H1 (cell line): Measurements from ENCODE around the gene PCYT1A. TPM values are rescaled to one million over a fixed set of nuclear protein-coding genes. Genes with fewer than 3 reads are reported as not detected.

Experiments used
- CTCF ChIA-PET: fragments of 300-600 bp; sonication (Branson Sonifier 250); formaldehyde crosslinking; loops from one replicate; lab custom pipeline; 2021; ENCODE audit not compliant: partially characterized antibody; lab: Charles Lee
- POLR2A ChIA-PET: fragments of 300-600 bp; sonication (Branson Sonifier 250); formaldehyde crosslinking; loops from one replicate; lab custom pipeline; 2021; ENCODE audit warnings: inconsistent platforms; ENCODE audit not compliant: partially characterized antibody; lab: Charles Lee
- DNase-seq, 2 experiments: peaks; one replicate each; pipeline versions ENCODE4 v3.0.0 to v3.0.0-alpha.2; 2010 to 2022; ENCODE audit warnings: low spot score in 2 of 2, low read depth in 1 of 2, mixed read lengths in 1 of 2
- FAIRE-seq: peaks from 2 replicates; lab custom pipeline; 2011; peaks lifted over from hg19 to GRCh38; lab: Jason Lieb, UNC
- H2AFZ ChIP-seq: 2 replicates; pipeline ENCODE4 v1.8.1; 2012; ENCODE audit warnings: low read length, inconsistent platforms
- H2AK5ac ChIP-seq: 2 replicates; pipeline ENCODE4 v1.6.1; 2013; ENCODE audit warnings: low read depth, low read length
- H2BK120ac ChIP-seq: replicated peaks from 2 replicates; pipeline ENCODE3; 2013; ENCODE audit warnings: low read depth, low read length, inconsistent platforms
- H2BK12ac ChIP-seq: 2 replicates; pipeline ENCODE4 v1.6.1; 2013; ENCODE audit warnings: low read depth, low read length
- H2BK15ac ChIP-seq: 2 replicates; pipeline ENCODE4 v1.6.1; 2013; ENCODE audit warnings: low read length
- H2BK20ac ChIP-seq: 2 replicates; pipeline ENCODE4 v1.6.1; 2013; ENCODE audit warnings: low read length
- H2BK5ac ChIP-seq: 2 replicates; pipeline ENCODE4 v1.6.1; 2013; ENCODE audit warnings: low read depth, low read length
- H3K14ac ChIP-seq: 2 replicates; pipeline ENCODE4 v1.6.1; 2013; ENCODE audit warnings: inconsistent platforms; ENCODE audit not compliant: insufficient read length
- H3K18ac ChIP-seq: 2 replicates; pipeline ENCODE4 v1.6.1; 2013; ENCODE audit warnings: low read length; ENCODE audit errors: extremely low read depth
- H3K23ac ChIP-seq: 2 replicates; pipeline ENCODE4 v1.6.1; 2013; ENCODE audit warnings: inconsistent platforms; ENCODE audit not compliant: insufficient read length
- H3K23me2 ChIP-seq: 2 replicates; pipeline ENCODE4 v1.6.1; 2013; ENCODE audit warnings: low read depth, low read length
- H3K27ac ChIP-seq: 2 replicates; pipeline ENCODE4 v1.6.1; 2011; ENCODE audit warnings: low read depth, low read length, inconsistent platforms
- H3K27me3 ChIP-seq, 4 experiments: replicated peaks in 1 of 4; 1 replicate in 1 of 4; 2 replicates in 3 of 4; pipeline versions ENCODE4 v1.6.1 to v1.8.1; 2011 to 2013; ENCODE audit warnings: low read length in 3 of 4, mild to moderate bottlenecking in 3 of 4, inconsistent platforms in 2 of 4, mixed read lengths in 2 of 4, moderate library complexity in 1 of 4; ENCODE audit not compliant: control insufficient read depth in 3 of 4, insufficient read depth in 3 of 4; ENCODE audit errors: extremely low read depth in 1 of 4
- H3K36me3 ChIP-seq, 4 experiments: 2 replicates each; pipeline versions ENCODE4 v1.6.1 to v1.8.1; 2011 to 2013; ENCODE audit warnings: mild to moderate bottlenecking in 4 of 4, low read length in 3 of 4, moderate library complexity in 2 of 4, control low read depth in 1 of 4, inconsistent platforms in 1 of 4; ENCODE audit not compliant: insufficient read depth in 4 of 4, control insufficient read depth in 2 of 4
- H3K4ac ChIP-seq: replicated peaks from 2 replicates; pipeline ENCODE3; 2013; ENCODE audit warnings: low read length, low read depth, mixed read lengths, inconsistent platforms; ENCODE audit not compliant: insufficient read length
- H3K4me1 ChIP-seq, 4 experiments: replicated peaks in 1 of 4; 1 replicate in 1 of 4; 2 replicates in 3 of 4; pipeline versions ENCODE4 v1.6.1 to v1.8.1; 2011 to 2013; ENCODE audit warnings: low read length in 3 of 4, inconsistent platforms in 2 of 4, mixed read lengths in 1 of 4; ENCODE audit not compliant: insufficient read depth in 4 of 4, control insufficient read depth in 3 of 4
- H3K4me2 ChIP-seq, 2 experiments: 2 replicates each; pipeline versions ENCODE4 v1.6.1 to v1.8.1; 2011 to 2013; ENCODE audit warnings: low read depth in 2 of 2, low read length in 2 of 2, control low read depth in 1 of 2, inconsistent platforms in 1 of 2, mild to moderate bottlenecking in 1 of 2; ENCODE audit not compliant: insufficient read depth in 1 of 2
- H3K4me3 ChIP-seq, 4 experiments: fragments of 200-600, 300-600 bp in 1 of 4; sonication (generic), shearing (Covaris generic), sonication (Bioruptor Twin) in 1 of 4; 2 replicates each; pipeline versions ENCODE4 v1.5.1 to v1.8.1; 2011 to 2016; ENCODE audit warnings: low read length in 4 of 4, low read depth in 3 of 4, control low read depth in 2 of 4, inconsistent platforms in 2 of 4, mild to moderate bottlenecking in 2 of 4, mixed read lengths in 1 of 4, moderate library complexity in 1 of 4; ENCODE audit not compliant: insufficient read depth in 2 of 4; ENCODE audit errors: extremely low read depth in 1 of 4
- H3K56ac ChIP-seq: replicated peaks from 2 replicates; pipeline ENCODE3; 2013; ENCODE audit warnings: low read depth, mild to moderate bottlenecking, mixed read lengths, low read length, inconsistent platforms; ENCODE audit not compliant: insufficient read length
- H3K79me1 ChIP-seq: 2 replicates; pipeline ENCODE4 v1.6.1; 2013; ENCODE audit warnings: low read depth, low read length, control low read depth
- H3K79me2 ChIP-seq, 2 experiments: 2 replicates each; pipeline versions ENCODE4 v1.6.1 to v1.8.1; 2012 to 2013; ENCODE audit warnings: low read length in 2 of 2, mild to moderate bottlenecking in 2 of 2, inconsistent platforms in 1 of 2; ENCODE audit not compliant: insufficient read depth in 2 of 2, control insufficient read depth in 1 of 2
- H3K9ac ChIP-seq, 4 experiments: replicated peaks in 1 of 4; 1 replicate in 1 of 4; 2 replicates in 3 of 4; pipeline versions ENCODE4 v1.6.1 to v1.8.1; 2011 to 2013; ENCODE audit warnings: low read depth in 3 of 4, low read length in 3 of 4, control low read depth in 2 of 4, mild to moderate bottlenecking in 2 of 4, moderate library complexity in 2 of 4, inconsistent platforms in 1 of 4; ENCODE audit errors: extremely low read depth in 1 of 4
- H3K9me3 ChIP-seq, 2 experiments: 2 replicates each; pipeline versions ENCODE4 v1.6.1 to v1.8.1; 2012 to 2013; ENCODE audit warnings: mild to moderate bottlenecking in 2 of 2, moderate library complexity in 2 of 2, control low read depth in 1 of 2, inconsistent platforms in 1 of 2, low read depth in 1 of 2, low read length in 1 of 2, mixed read lengths in 1 of 2; ENCODE audit not compliant: insufficient read depth in 2 of 2
- H4K20me1 ChIP-seq, 2 experiments: replicated peaks in 1 of 2; 2 replicates each; pipeline versions ENCODE3 to v1.8.1; 2011 to 2013; ENCODE audit warnings: inconsistent platforms in 2 of 2, low read length in 2 of 2, mild to moderate bottlenecking in 1 of 2; ENCODE audit not compliant: insufficient read depth in 2 of 2, control insufficient read depth in 1 of 2
- H4K5ac ChIP-seq: 2 replicates; pipeline ENCODE4 v1.6.1; 2013; ENCODE audit warnings: low read length, low read depth, mixed read lengths, inconsistent platforms; ENCODE audit not compliant: insufficient read length
- H4K8ac ChIP-seq: 2 replicates; pipeline ENCODE4 v1.8.0; 2013; ENCODE audit warnings: mild to moderate bottlenecking, moderate library complexity, low read length, inconsistent platforms; ENCODE audit not compliant: insufficient read depth; ENCODE audit errors: extremely low read depth
- H4K91ac ChIP-seq: replicated peaks from 2 replicates; pipeline ENCODE3; 2013; ENCODE audit warnings: low read length, mixed read lengths, inconsistent platforms; ENCODE audit not compliant: insufficient read length
- ATF2 ChIP-seq: IDR thresholded peaks from 2 replicates; pipeline ENCODE4 v1.6.1; 2012; ENCODE audit warnings: low read length, inconsistent platforms
- GTF2F1 ChIP-seq: IDR thresholded peaks from 2 replicates; pipeline ENCODE4 v1.6.1; 2012; ENCODE audit warnings: low read depth, low read length, improper control_type of control experiment, borderline replicate concordance
- JUN ChIP-seq: IDR thresholded peaks from 2 replicates; pipeline ENCODE4 v1.6.1; 2011; ENCODE audit warnings: low read depth, mild to moderate bottlenecking, improper control_type of control experiment, low read length
- POLR2A ChIP-seq, 2 experiments: IDR thresholded peaks; 1 replicate in 1 of 2; 2 replicates in 1 of 2; pipeline ENCODE4 v1.6.1; 2011; ENCODE audit warnings: low read depth in 2 of 2, low read length in 2 of 2, mild to moderate bottlenecking in 2 of 2; ENCODE audit errors: control extremely low read depth in 1 of 2
- TEAD4 ChIP-seq: IDR thresholded peaks from 2 replicates; pipeline ENCODE4 v1.6.1; 2012; ENCODE audit warnings: low read depth, low read length, inconsistent platforms, mixed read lengths
- WGBS, 2 experiments: shearing (Covaris generic) in 1 of 2; methylation state at CpG; one replicate each; pipeline versions ENCODE4 v1.1.6 to v1.1.7; 2013 to 2015; ENCODE audit warnings: low lambda C conversion rate in 2 of 2, mixed read lengths in 2 of 2, inconsistent platforms in 1 of 2, low coverage in 1 of 2, missing lambda C conversion rate in 1 of 2; ENCODE audit not compliant: insufficient replicate concordance in 2 of 2, insufficient coverage in 1 of 2, insufficient read length in 1 of 2; ENCODE audit errors: extremely low coverage in 1 of 2, missing lambda C conversion rate in 1 of 2; 5-methylcytosine and 5-hydroxymethylcytosine counted together
- polyA plus RNA-seq, 7 experiments: library from polyadenylated mRNA; depleted of rRNA in 3 of 7; stranded (reverse) in 5 of 7; unstranded in 2 of 7; fragments of >200 nt in 5 of 7; fragments of 200-250 nt in 2 of 7; gene quantifications; 1 replicate in 5 of 7; 2 replicates in 1 of 7; 4 replicates in 1 of 7; pipeline versions ENCODE4 v1.2.1 to v1.2.3, GENCODE V29; 2011 to 2013; ENCODE audit warnings: missing spikeins in 2 of 7, mixed read lengths in 2 of 7
- total RNA-seq: library from RNA; stranded (reverse); fragmentation: NEBNext Ultra II Directional; extraction: Animal tissue kit (Norgen Biotek cat#: 25700); gene quantifications from 2 replicates; pipeline ENCODE4 v1.2.1, GENCODE V29; 2021

PCYT1A gene
- total and polyA plus RNA-seq, 2 of the 8 experiments (the other 6 are each of a cell fraction or from before 2014, with no cell fraction given): 19.9 to 31.8 TPM

DNA sequence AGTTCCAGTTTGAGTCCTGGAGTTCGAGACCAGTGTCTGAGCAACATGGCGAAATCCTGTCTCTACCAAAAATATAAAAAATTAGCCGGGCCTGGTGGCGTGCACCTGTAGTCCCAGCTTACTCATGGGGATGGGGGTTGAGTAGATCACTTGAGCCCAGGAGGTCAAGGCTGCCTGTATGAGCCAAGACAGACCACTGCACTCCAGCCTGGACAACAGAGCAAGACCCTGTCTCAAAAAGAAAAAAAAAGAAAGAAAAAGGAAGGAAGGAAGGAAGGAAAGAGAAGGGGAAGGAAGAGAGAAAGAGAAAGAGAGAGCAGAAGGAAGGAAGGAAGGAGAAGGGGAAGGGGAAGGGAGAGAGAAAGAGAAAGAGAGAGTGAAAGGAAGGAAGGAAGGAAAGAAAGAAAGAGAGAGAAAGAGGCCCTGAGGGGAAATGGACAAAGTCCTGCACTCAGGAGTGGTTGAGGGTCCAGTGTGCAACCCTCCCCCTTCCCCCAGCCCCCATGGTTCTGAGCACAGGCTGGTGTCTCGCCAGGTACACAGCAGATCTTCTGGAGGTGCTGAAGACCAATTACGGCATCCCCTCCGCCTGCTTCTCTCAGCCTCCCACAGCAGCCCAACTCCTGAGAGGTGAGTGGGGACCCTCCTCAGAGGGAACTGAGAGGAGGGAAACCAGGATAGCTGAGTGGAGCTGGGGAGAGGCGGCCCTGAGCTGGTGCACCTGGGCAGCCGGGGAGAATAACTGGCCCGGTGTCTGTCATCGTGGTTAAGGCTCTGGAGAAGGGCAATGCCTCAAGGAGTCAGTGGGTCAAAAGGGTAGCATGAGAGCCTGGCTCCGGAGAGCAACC lies 70.0 kb downstream of the PCYT1A start:
- H3K9ac ChIP-seq: no peak overlapping the region
- no peak overlapping the region for H3K18ac ChIP-seq
- no peaks in the 10 kb centered on the region for H3K27me3 ChIP-seq
- peak overlapping the region in 2 of 4 experiments; percentile 47 to 64; a peak in 4 of 8 replicates for H3K4me3 ChIP-seq
- 0 out of 2 replicates have a peak overlapping the region, but pooled peaks have one; percentile 21 for H2BK20ac ChIP-seq
- ChIA-PET CTCF (interaction anchor here (1.5 kb wide), 1 partner anchor 144 kb away, joined by 3 read pairs; no protein-coding TSS in a partner anchor), POLR2A (interaction anchor here (0.6 to 3.9 kb wide), 5 partner anchors 8 to 125 kb away, joined by 3 to 15 read pairs (median 3); partner anchors contain the start of gene DYNLT2B)
- no peak overlapping the region for H3K4ac ChIP-seq
- no peak overlapping the region for H2AFZ ChIP-seq
- H3K9me3 ChIP-seq: no peaks in the 10 kb centered on the region
- no peak overlapping the region for H3K23ac ChIP-seq
- H2BK15ac ChIP-seq: no peak overlapping the region
- H3K4me1 ChIP-seq: peaks cover 0 to 19% (median 11%) of the 10 kb centered on the region in 4 experiments; a peak in 6 of 7 replicates
- peaks cover 2% of the 10 kb centered on the region; the same call in 1 of the 2 replicates for H3K23me2 ChIP-seq
- H4K8ac ChIP-seq: no peak overlapping the region; the same call in 1 of the 2 replicates
- no peak overlapping the region for H2BK5ac ChIP-seq
- H3K14ac ChIP-seq: no peak overlapping the region
- WGBS, 2 experiments: 88% methylated on average over 10 of the region's 12 CpGs; no CpG with 5 or more reads in 1 of the 2 experiments
- H4K91ac ChIP-seq: no peak overlapping the region
- no peak overlapping the region for H2AK5ac ChIP-seq
- H3K27ac ChIP-seq: no peak overlapping the region
- no peak for FAIRE-seq
- no peaks in the 10 kb centered on the region for H3K79me2 ChIP-seq
- H2BK12ac ChIP-seq: no peak overlapping the region
- no peak overlapping the region for H2BK120ac ChIP-seq
- no peak overlapping the region for H3K56ac ChIP-seq
- H3K36me3 ChIP-seq: no peaks in the 10 kb centered on the region
- no peaks in the 10 kb centered on the region for H4K20me1 ChIP-seq
- no peaks in the 10 kb centered on the region for H3K79me1 ChIP-seq
- no peak for DNase-seq
- no peak overlapping the region for H4K5ac ChIP-seq
- H3K4me2 ChIP-seq: peak overlapping the region; percentile 78 to 92; a peak in 3 of 4 replicates
- TF ChIP-seq POLR2A (IDR thresholded peaks at IDR 0.05; ENCODE audit: control extremely low read depth in 1 of 2, low read depth in 2 of 2, low read length in 2 of 2) (no peak), TEAD4 (no peak), GTF2F1 (no peak), JUN (no peak), ATF2 (no peak)
